SK-N-SH treated with all-trans-retinoic acid at 6 μM for 48 hours (cell line): ENCODE results near the gene CFL1.

Experiments used
- ATAC-seq: fragments of 200-7000 bp; cut with Tn5 transposase; 3 replicates; pipeline ENCODE4 v1.9.1; 2020; ENCODE audit warnings: mild to moderate bottlenecking, moderate library complexity
- ARNTL ChIP-seq: fragments of 450-650 bp; formaldehyde crosslinking; IDR thresholded peaks from 2 replicates; pipeline ENCODE4 v1.5.0; 2020; ENCODE audit warnings: low read depth, mild to moderate bottlenecking, moderate library complexity, borderline replicate concordance
- BACH2 ChIP-seq: fragments of 250-450 bp; sonication (Bioruptor Pico); IDR thresholded peaks from 2 replicates; pipeline ENCODE4 v1.9.0; 2021; ENCODE audit warnings: mild to moderate bottlenecking, borderline replicate concordance
- CREB5 ChIP-seq: fragments of 250-450 bp; sonication (Bioruptor Pico); IDR thresholded peaks from 2 replicates; pipeline ENCODE4 v1.5.1; 2020; ENCODE audit warnings: low read depth, mild to moderate bottlenecking, moderate library complexity
- CSDC2 ChIP-seq: fragments of 250-450 bp; sonication (Bioruptor Pico); IDR thresholded peaks from 2 replicates; pipeline ENCODE4 v1.5.0; 2020; ENCODE audit warnings: mild to moderate bottlenecking, moderate library complexity
- CSRNP3 ChIP-seq: fragments of 250-450 bp; sonication (Bioruptor Pico); IDR thresholded peaks from 2 replicates; pipeline ENCODE4 v1.5.1; 2021; ENCODE audit warnings: mild to moderate bottlenecking, moderate library complexity
- ESRRG ChIP-seq: fragments of 250-450 bp; sonication (Bioruptor Pico); IDR thresholded peaks from 2 replicates; pipeline ENCODE4 v1.6.1; 2021; ENCODE audit warnings: mild to moderate bottlenecking
- GLIS3 ChIP-seq: fragments of 250-450 bp; sonication (Bioruptor Pico); IDR thresholded peaks from 2 replicates; pipeline ENCODE4 v1.5.0; 2020; ENCODE audit warnings: mild to moderate bottlenecking, moderate library complexity
- OSR1 ChIP-seq: fragments of 250-450 bp; sonication (Bioruptor Pico); IDR thresholded peaks from 2 replicates; pipeline ENCODE4 v1.8.0; 2022; ENCODE audit warnings: moderate library complexity, mild to moderate bottlenecking, inconsistent platforms
- PATZ1 ChIP-seq: fragments of 250-450 bp; sonication (Bioruptor Pico); IDR thresholded peaks from 2 replicates; pipeline ENCODE4 v1.8.0; 2020; ENCODE audit warnings: mild to moderate bottlenecking, moderate library complexity, borderline replicate concordance
- POU6F1 ChIP-seq: fragments of 250-450 bp; sonication (Bioruptor Pico); IDR thresholded peaks from 2 replicates; pipeline ENCODE4 v1.8.0; 2021; ENCODE audit warnings: low read depth, mild to moderate bottlenecking, moderate library complexity, borderline replicate concordance
- PPARA ChIP-seq: fragments of 250-450 bp; sonication (Bioruptor Pico); IDR thresholded peaks from 2 replicates; pipeline ENCODE4 v1.5.0; 2020; ENCODE audit warnings: mild to moderate bottlenecking, borderline replicate concordance
- RARB ChIP-seq: fragments of 250-450 bp; sonication (Bioruptor Pico); IDR thresholded peaks from 2 replicates; pipeline ENCODE4 v1.8.0; 2021; ENCODE audit warnings: mild to moderate bottlenecking, moderate library complexity
- SNAI2 ChIP-seq: fragments of 250-450 bp; sonication (Bioruptor Pico); IDR thresholded peaks from 2 replicates; pipeline ENCODE4 v1.5.0; 2020; ENCODE audit warnings: mild to moderate bottlenecking, moderate library complexity
- TCF4 ChIP-seq: fragments of 250-450 bp; sonication (Bioruptor Pico); IDR thresholded peaks from 2 replicates; pipeline ENCODE4 v1.8.0; 2021; ENCODE audit warnings: mild to moderate bottlenecking, moderate library complexity, borderline replicate concordance
- TOX ChIP-seq: fragments of 250-450 bp; sonication (Bioruptor Pico); IDR thresholded peaks from 2 replicates; pipeline ENCODE4 v1.8.0; 2021; ENCODE audit warnings: mild to moderate bottlenecking, moderate library complexity, borderline replicate concordance
- TSHZ2 ChIP-seq: fragments of 250-450 bp; sonication (Bioruptor Pico); IDR thresholded peaks from 2 replicates; pipeline ENCODE4 v1.5.0; 2020; ENCODE audit warnings: mild to moderate bottlenecking, moderate library complexity
- ZC3H10 ChIP-seq: fragments of 250-450 bp; sonication (Bioruptor Pico); IDR thresholded peaks from 2 replicates; pipeline ENCODE4 v1.5.1; 2021; ENCODE audit warnings: mild to moderate bottlenecking, moderate library complexity
- ZFP30 ChIP-seq: fragments of 450-650 bp; formaldehyde crosslinking; IDR thresholded peaks from 2 replicates; pipeline ENCODE4 v1.5.0; 2022; ENCODE audit warnings: mild to moderate bottlenecking, moderate library complexity
- ZNF565 ChIP-seq: fragments of 450-650 bp; formaldehyde crosslinking; conservative IDR thresholded peaks from 2 replicates; pipeline ENCODE4 v1.5.0; 2020; ENCODE audit warnings: low read depth, mild to moderate bottlenecking, moderate library complexity
- ZNF8 ChIP-seq: fragments of 450-650 bp; formaldehyde crosslinking; IDR thresholded peaks from 2 replicates; pipeline ENCODE4 v1.5.0; 2020; ENCODE audit warnings: mild to moderate bottlenecking, moderate library complexity

Gene CFL1

GRCh38 chr11:65903068-65903481 is 45.1 kb upstream of the CFL1 start:
- no peak for TF ChIP-seq CSRNP3 (CRISPR knock-in tag)
- peak; percentile 41 for ATAC-seq

GRCh38 chr11:65900899-65901180 is 42.9 kb upstream of the CFL1 start:
- no peak for ATAC-seq
- TF ChIP-seq ZNF8 (no peak), TCF4 (CRISPR knock-in tag) (no peak), CSDC2 (CRISPR knock-in tag) (no peak), POU6F1 (no peak), ZFP30 (CRISPR knock-in tag) (no peak), TSHZ2 (CRISPR knock-in tag) (no peak), SNAI2 (CRISPR knock-in tag) (no peak), PPARA (no peak), ESRRG (no peak), PATZ1 (CRISPR knock-in tag) (no peak), BACH2 (CRISPR knock-in tag) (no peak), GLIS3 (CRISPR knock-in tag) (no peak), RARB (no peak), ZC3H10 (CRISPR knock-in tag) (no peak), CSRNP3 (CRISPR knock-in tag) (no peak), ARNTL (CRISPR knock-in tag) (no peak), OSR1 (CRISPR knock-in tag) (no peak)

- TF ChIP-seq RARB: no peak
- no peak for TF ChIP-seq ZNF565
- TF ChIP-seq PPARA: no peak
- no peak for TF ChIP-seq ZC3H10 (CRISPR knock-in tag)
- no peak for TF ChIP-seq TSHZ2 (CRISPR knock-in tag)
- TF ChIP-seq PATZ1 (CRISPR knock-in tag): no peak
- TF ChIP-seq TOX (CRISPR knock-in tag): no peak
- no peak for TF ChIP-seq ZNF8
- TF ChIP-seq ZFP30 (CRISPR knock-in tag): no peak
- TF ChIP-seq TCF4 (CRISPR knock-in tag): no peak
- TF ChIP-seq CREB5 (CRISPR knock-in tag): no peak
- TF ChIP-seq, all 23 proteins: peak for 0
- peak; percentile 80 for ATAC-seq
These were observed 42.3 kb upstream of the CFL1 start, which contains the start of gene FOSL1 for GRCh38 chr11:65900125-65900898. Gene FOSL1 (minus strand): TSS chr11:65900388. CDS start chr11:65900339, 49 bp downstream.
